Upper lobe of left lung (tissue), 4 donors: ENCODE results near the gene SGCE.

Experiments used
- POLR2A ChIP-seq, 4 donors: fragments of 450-650 bp; IDR thresholded peaks; one replicate each; pipeline ENCODE4 v1.5.1; 2016 to 2017; ENCODE audit warnings: antibody characterized with exemption in 4 of 4, mild to moderate bottlenecking in 2 of 4
- TF ChIP-seq, protein P1 (sequence below), 6 experiments: fragments of 450-650 bp in 4 of 6; fragments of 200-600 bp in 2 of 6; sonication (generic) in 2 of 6; IDR thresholded peaks; one replicate each; pipeline ENCODE4 v1.5.1; 2016 to 2019; ENCODE audit warnings: antibody characterized with exemption in 6 of 6

DNA sequence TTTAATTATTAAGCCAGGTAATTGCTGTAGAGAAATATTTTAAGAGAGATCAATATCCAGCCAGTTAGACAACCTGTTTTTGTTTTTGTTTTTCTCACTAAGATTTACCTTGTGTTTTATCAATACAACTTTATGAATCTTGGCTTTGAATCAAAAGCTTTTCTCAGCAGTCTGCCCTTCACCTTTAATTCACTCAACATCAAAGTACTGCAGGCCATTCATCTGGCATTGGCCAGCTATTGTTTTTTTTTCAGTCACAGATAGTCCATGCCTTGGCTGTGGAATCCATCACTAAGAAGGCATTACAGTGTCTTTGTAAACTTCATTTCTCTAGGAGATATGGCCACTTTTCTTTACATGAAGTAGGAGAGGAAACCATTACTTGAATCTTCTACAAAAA is 20.2 kb downstream of the SGCE start:
- TF ChIP-seq, protein P1, sequence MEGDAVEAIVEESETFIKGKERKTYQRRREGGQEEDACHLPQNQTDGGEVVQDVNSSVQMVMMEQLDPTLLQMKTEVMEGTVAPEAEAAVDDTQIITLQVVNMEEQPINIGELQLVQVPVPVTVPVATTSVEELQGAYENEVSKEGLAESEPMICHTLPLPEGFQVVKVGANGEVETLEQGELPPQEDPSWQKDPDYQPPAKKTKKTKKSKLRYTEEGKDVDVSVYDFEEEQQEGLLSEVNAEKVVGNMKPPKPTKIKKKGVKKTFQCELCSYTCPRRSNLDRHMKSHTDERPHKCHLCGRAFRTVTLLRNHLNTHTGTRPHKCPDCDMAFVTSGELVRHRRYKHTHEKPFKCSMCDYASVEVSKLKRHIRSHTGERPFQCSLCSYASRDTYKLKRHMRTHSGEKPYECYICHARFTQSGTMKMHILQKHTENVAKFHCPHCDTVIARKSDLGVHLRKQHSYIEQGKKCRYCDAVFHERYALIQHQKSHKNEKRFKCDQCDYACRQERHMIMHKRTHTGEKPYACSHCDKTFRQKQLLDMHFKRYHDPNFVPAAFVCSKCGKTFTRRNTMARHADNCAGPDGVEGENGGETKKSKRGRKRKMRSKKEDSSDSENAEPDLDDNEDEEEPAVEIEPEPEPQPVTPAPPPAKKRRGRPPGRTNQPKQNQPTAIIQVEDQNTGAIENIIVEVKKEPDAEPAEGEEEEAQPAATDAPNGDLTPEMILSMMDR (IDR thresholded peaks at IDR 0.05): no peak
- no peak for TF ChIP-seq POLR2A (IDR thresholded peaks at IDR 0.05)
